ENCODE data around the gene ST7. TPM values are rescaled to one million over a fixed set of nuclear protein-coding genes. Genes with fewer than 3 reads are reported as not detected.

ST7 gene
- polyA plus RNA-seq, 1 donor (not counting 4 experiments of a cell fraction or from before 2014, with no cell fraction given): 16.9 TPM

DNA sequence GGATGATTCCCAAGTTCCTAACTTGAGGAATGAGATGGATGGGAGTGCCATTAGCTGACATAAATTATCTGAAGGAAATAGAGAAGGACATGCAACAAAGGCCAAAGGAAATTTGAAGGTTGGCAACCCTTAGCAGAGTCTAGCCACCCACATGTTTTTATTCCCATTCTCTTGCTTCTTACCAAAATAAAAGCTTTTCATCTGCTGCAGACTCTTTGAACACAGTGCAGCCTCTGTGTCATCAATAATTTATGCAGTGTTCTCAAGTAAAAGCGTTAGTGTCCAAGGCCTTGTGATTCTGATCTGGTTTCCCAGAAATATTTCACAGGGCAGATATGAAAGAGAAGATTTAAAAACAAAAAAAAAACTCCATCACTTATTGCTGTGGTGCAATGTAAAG is 98.5 kb downstream of the ST7 start:
- FAIRE-seq: no peak
- H3K36me3 ChIP-seq (ENCODE audit: control insufficient read depth in 2 of 2, extremely low read depth in 1 of 2, insufficient read depth in 2 of 2, low read length in 2 of 2): no peaks in the 10 kb centered on the region
- H2AFZ ChIP-seq (ENCODE audit: control insufficient read depth, low read length): no peak overlapping the region
- H3K4me2 ChIP-seq (ENCODE audit: control insufficient read depth, extremely low read depth, insufficient read depth, low read depth, low read length): no peak overlapping the region
- H3K9me1 ChIP-seq (ENCODE audit: control insufficient read depth, extremely low read depth, insufficient read depth, low read length): no peaks in the 10 kb centered on the region
- H3K4me3 ChIP-seq (ENCODE audit: control insufficient read depth in 2 of 3, extremely low read depth in 1 of 3, insufficient read depth in 2 of 3, low read depth in 1 of 3, low read length in 3 of 3): no peak overlapping the region
- no peak for DNase-seq (ENCODE audit: low read depth, low spot score)
- no peaks in the 10 kb centered on the region for H4K20me1 ChIP-seq (ENCODE audit: control insufficient read depth, extremely low read depth, insufficient read depth, low read length)
- dilution Hi-C loops (cut with MboI; ENCODE audit: extremely low pct_ligation_motif_present, low sequenced_read_pairs): no loop called here
- no peaks in the 10 kb centered on the region for H3K4me1 ChIP-seq (ENCODE audit: control insufficient read depth, extremely low read depth, insufficient read depth, low read length)
- H3K9me3 ChIP-seq (ENCODE audit: control insufficient read depth, low read depth, low read length): no peaks in the 10 kb centered on the region
- TF ChIP-seq, protein P1, sequence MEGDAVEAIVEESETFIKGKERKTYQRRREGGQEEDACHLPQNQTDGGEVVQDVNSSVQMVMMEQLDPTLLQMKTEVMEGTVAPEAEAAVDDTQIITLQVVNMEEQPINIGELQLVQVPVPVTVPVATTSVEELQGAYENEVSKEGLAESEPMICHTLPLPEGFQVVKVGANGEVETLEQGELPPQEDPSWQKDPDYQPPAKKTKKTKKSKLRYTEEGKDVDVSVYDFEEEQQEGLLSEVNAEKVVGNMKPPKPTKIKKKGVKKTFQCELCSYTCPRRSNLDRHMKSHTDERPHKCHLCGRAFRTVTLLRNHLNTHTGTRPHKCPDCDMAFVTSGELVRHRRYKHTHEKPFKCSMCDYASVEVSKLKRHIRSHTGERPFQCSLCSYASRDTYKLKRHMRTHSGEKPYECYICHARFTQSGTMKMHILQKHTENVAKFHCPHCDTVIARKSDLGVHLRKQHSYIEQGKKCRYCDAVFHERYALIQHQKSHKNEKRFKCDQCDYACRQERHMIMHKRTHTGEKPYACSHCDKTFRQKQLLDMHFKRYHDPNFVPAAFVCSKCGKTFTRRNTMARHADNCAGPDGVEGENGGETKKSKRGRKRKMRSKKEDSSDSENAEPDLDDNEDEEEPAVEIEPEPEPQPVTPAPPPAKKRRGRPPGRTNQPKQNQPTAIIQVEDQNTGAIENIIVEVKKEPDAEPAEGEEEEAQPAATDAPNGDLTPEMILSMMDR (optimal IDR thresholded peaks at IDR 0.05 in 1 of 3, IDR thresholded peaks at IDR 0.05 in 1 of 3, conservative IDR thresholded peaks at IDR 0.05 in 1 of 3; ENCODE audit: extremely low read depth in 1 of 3, insufficient read depth in 2 of 3, low read length in 3 of 3): no peak
- no peak for TF ChIP-seq EZH2 (IDR thresholded peaks at IDR 0.05; ENCODE audit: low read length)
- H3K27ac ChIP-seq (ENCODE audit: control insufficient read depth, insufficient read depth, low read length): no peak overlapping the region
- H3K79me2 ChIP-seq (ENCODE audit: control insufficient read depth, insufficient read depth, low read length): no peaks in the 10 kb centered on the region
- no peak overlapping the region for H3K9ac ChIP-seq (ENCODE audit: control insufficient read depth, extremely low read depth, insufficient read depth, low read length)
- H3K27me3 ChIP-seq (ENCODE audit: control insufficient read depth, extremely low read depth, insufficient read depth, low read length): no peaks in the 10 kb centered on the region

DNA sequence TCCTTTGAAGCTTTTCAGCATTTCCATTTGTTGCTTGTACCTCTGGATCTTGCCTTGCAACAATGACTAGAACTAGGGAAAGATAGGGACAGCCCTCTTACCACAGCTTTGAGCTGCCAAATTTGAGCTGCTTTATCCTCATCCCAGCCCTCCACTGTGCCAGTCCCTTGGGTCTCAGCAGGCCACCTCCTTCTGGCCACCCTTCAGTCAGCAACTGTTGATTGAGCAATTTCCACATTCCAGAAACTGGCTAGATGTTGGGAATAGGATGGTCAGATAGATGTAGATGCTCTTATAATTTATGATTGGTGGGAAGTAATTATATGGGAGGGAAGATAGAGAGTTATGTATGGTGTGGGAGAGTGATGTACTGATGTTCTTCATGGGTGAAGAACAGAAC is 100.1 kb downstream of the ST7 start:
- Histone ChIP-seq H3K4me2 (ENCODE audit: control insufficient read depth, extremely low read depth, insufficient read depth, low read depth, low read length) (no peak overlapping the region), H3K79me2 (ENCODE audit: control insufficient read depth, insufficient read depth, low read length) (no peaks in the 10 kb centered on the region), H3K36me3 (ENCODE audit: control insufficient read depth in 2 of 2, extremely low read depth in 1 of 2, insufficient read depth in 2 of 2, low read length in 2 of 2) (no peaks in the 10 kb centered on the region), H3K27me3 (ENCODE audit: control insufficient read depth, extremely low read depth, insufficient read depth, low read length) (no peaks in the 10 kb centered on the region), H3K9me1 (ENCODE audit: control insufficient read depth, extremely low read depth, insufficient read depth, low read length) (no peaks in the 10 kb centered on the region), H2AFZ (ENCODE audit: control insufficient read depth, low read length) (no peak overlapping the region), H4K20me1 (ENCODE audit: control insufficient read depth, extremely low read depth, insufficient read depth, low read length) (no peaks in the 10 kb centered on the region), H3K4me1 (ENCODE audit: control insufficient read depth, extremely low read depth, insufficient read depth, low read length) (no peaks in the 10 kb centered on the region), H3K27ac (ENCODE audit: control insufficient read depth, insufficient read depth, low read length) (no peak overlapping the region), H3K9me3 (ENCODE audit: control insufficient read depth, low read depth, low read length) (no peaks in the 10 kb centered on the region), H3K9ac (ENCODE audit: control insufficient read depth, extremely low read depth, insufficient read depth, low read length) (no peak overlapping the region), H3K4me3 (ENCODE audit: control insufficient read depth in 2 of 3, extremely low read depth in 1 of 3, insufficient read depth in 2 of 3, low read depth in 1 of 3, low read length in 3 of 3) (no peak overlapping the region)
- no peak for FAIRE-seq
- no peak for DNase-seq (ENCODE audit: low read depth, low spot score)
- TF ChIP-seq EZH2 (IDR thresholded peaks at IDR 0.05; ENCODE audit: low read length): no peak
- TF ChIP-seq, protein P1 (optimal IDR thresholded peaks at IDR 0.05 in 1 of 3, IDR thresholded peaks at IDR 0.05 in 1 of 3, conservative IDR thresholded peaks at IDR 0.05 in 1 of 3; ENCODE audit: extremely low read depth in 1 of 3, insufficient read depth in 2 of 3, low read length in 3 of 3): no peak
- dilution Hi-C loops (cut with MboI; ENCODE audit: extremely low pct_ligation_motif_present, low sequenced_read_pairs): no loop called here
